ENCODE measurements around the gene FZD7. TPM values are rescaled to one million over a fixed set of nuclear protein-coding genes. Genes with fewer than 3 reads are reported as not detected.

FZD7 gene
- total RNA-seq, 1 experiment from 2014 or later = 14.6 TPM

DNA sequence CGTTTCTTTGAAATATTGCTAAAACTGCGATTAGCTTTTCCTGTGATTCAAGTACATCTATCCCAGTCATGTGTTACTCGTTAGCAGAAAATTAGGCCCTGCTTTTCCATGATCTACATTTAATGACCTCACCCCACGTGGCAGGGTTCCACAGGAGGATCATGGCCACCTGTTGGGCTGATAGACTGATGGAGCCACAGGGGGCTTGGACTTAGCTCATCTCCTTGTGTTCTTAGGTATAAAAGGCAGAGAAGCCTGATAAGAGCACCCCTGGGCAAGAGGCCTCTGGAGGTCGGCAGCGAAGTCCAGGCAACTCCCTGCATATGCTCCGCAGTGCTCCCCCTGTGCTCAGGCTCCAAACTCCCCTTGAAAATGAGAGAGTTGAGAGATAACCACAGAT is 12.9 kb downstream of the FZD7 start:
- H3K4me1 ChIP-seq (ENCODE audit: control insufficient read depth in 1 of 2, insufficient read depth in 2 of 2, low read length in 2 of 2) = peaks cover 0 to 10% of the 10 kb centered on the region in 2 experiments; a peak in 1 of 4 replicates
- H3K4me2 ChIP-seq (ENCODE audit: low read length) = no peak overlapping the region
- no TSS peak for BruUV-seq (replicated peaks)
- ChIA-PET CTCF (no interaction called here), RAD21 (ENCODE audit: low non-redundant PET in 1 of 2, low total read pairs in 2 of 2, uncharacterized antibody in 2 of 2, unreplicated experiment in 2 of 2) (no interaction called here), POLR2A (no interaction called here)
- H3K27ac ChIP-seq (ENCODE audit: low read depth, low read length) = no peak overlapping the region
- H3K9me2 ChIP-seq (ENCODE audit: insufficient read depth) = no peaks in the 10 kb centered on the region
- no peaks in the 10 kb centered on the region for H3K36me3 ChIP-seq (ENCODE audit: control insufficient read depth in 1 of 2, insufficient read depth in 2 of 2, low read length in 2 of 2)
- no peak for ATAC-seq
- no peaks in the 10 kb centered on the region for H3K9me3 ChIP-seq (ENCODE audit: control insufficient read depth in 1 of 2, insufficient read depth in 1 of 2, low read depth in 1 of 2, low read length in 2 of 2)
- TF ChIP-seq CEBPB (IDR thresholded peaks at IDR 0.05; ENCODE audit: low read depth) (no peak), SP1 (IDR thresholded peaks at IDR 0.05; ENCODE audit: low read depth) (no peak), ZNF274 (IDR thresholded peaks at IDR 0.05; ENCODE audit: low read depth, low read length) (no peak), CBX3 (IDR thresholded peaks at IDR 0.05; ENCODE audit: low read depth) (no peak), POLR2A (IDR thresholded peaks at IDR 0.05; ENCODE audit: borderline replicate concordance, extremely low read depth, insufficient read depth, insufficient read length) (no peak), EGR1 (IDR thresholded peaks at IDR 0.05; ENCODE audit: low read depth) (no peak), YY1 (IDR thresholded peaks at IDR 0.05; ENCODE audit: extremely low read depth, insufficient replicate concordance, low read depth, low read length) (no peak), EZH2 (IDR thresholded peaks at IDR 0.05) (no peak), ELF1 (IDR thresholded peaks at IDR 0.05; ENCODE audit: borderline replicate concordance, low read depth) (no peak), JUND (IDR thresholded peaks at IDR 0.05) (no peak), RAD21 (IDR thresholded peaks at IDR 0.05; ENCODE audit: low read depth) (no peak), ZFX (IDR thresholded peaks at IDR 0.05) (no peak), EZH2phosphoT487 (IDR thresholded peaks at IDR 0.05; ENCODE audit: borderline replicate concordance) (no peak), SRF (IDR thresholded peaks at IDR 0.05; ENCODE audit: low read depth) (no peak), TCF7L2 (IDR thresholded peaks at IDR 0.05; ENCODE audit: borderline replicate concordance, extremely low read depth, insufficient read depth, insufficient read length) (no peak)
- TF ChIP-seq, protein P1, sequence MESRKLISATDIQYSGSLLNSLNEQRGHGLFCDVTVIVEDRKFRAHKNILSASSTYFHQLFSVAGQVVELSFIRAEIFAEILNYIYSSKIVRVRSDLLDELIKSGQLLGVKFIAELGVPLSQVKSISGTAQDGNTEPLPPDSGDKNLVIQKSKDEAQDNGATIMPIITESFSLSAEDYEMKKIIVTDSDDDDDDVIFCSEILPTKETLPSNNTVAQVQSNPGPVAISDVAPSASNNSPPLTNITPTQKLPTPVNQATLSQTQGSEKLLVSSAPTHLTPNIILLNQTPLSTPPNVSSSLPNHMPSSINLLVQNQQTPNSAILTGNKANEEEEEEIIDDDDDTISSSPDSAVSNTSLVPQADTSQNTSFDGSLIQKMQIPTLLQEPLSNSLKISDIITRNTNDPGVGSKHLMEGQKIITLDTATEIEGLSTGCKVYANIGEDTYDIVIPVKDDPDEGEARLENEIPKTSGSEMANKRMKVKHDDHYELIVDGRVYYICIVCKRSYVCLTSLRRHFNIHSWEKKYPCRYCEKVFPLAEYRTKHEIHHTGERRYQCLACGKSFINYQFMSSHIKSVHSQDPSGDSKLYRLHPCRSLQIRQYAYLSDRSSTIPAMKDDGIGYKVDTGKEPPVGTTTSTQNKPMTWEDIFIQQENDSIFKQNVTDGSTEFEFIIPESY (IDR thresholded peaks at IDR 0.05; ENCODE audit: extremely low read depth, insufficient replicate concordance, low read length) = no peak
- TF ChIP-seq, protein P2, sequence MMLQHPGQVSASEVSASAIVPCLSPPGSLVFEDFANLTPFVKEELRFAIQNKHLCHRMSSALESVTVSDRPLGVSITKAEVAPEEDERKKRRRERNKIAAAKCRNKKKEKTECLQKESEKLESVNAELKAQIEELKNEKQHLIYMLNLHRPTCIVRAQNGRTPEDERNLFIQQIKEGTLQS (IDR thresholded peaks at IDR 0.05) = no peak
- TF ChIP-seq, protein P3, sequence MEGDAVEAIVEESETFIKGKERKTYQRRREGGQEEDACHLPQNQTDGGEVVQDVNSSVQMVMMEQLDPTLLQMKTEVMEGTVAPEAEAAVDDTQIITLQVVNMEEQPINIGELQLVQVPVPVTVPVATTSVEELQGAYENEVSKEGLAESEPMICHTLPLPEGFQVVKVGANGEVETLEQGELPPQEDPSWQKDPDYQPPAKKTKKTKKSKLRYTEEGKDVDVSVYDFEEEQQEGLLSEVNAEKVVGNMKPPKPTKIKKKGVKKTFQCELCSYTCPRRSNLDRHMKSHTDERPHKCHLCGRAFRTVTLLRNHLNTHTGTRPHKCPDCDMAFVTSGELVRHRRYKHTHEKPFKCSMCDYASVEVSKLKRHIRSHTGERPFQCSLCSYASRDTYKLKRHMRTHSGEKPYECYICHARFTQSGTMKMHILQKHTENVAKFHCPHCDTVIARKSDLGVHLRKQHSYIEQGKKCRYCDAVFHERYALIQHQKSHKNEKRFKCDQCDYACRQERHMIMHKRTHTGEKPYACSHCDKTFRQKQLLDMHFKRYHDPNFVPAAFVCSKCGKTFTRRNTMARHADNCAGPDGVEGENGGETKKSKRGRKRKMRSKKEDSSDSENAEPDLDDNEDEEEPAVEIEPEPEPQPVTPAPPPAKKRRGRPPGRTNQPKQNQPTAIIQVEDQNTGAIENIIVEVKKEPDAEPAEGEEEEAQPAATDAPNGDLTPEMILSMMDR (IDR thresholded peaks at IDR 0.05 in 2 of 3, conservative IDR thresholded peaks at IDR 0.05 in 1 of 3; ENCODE audit: borderline replicate concordance in 1 of 3, insufficient read depth in 1 of 3, low read depth in 2 of 3, low read length in 2 of 3) = no peak
- TF ChIP-seq, protein P4, sequence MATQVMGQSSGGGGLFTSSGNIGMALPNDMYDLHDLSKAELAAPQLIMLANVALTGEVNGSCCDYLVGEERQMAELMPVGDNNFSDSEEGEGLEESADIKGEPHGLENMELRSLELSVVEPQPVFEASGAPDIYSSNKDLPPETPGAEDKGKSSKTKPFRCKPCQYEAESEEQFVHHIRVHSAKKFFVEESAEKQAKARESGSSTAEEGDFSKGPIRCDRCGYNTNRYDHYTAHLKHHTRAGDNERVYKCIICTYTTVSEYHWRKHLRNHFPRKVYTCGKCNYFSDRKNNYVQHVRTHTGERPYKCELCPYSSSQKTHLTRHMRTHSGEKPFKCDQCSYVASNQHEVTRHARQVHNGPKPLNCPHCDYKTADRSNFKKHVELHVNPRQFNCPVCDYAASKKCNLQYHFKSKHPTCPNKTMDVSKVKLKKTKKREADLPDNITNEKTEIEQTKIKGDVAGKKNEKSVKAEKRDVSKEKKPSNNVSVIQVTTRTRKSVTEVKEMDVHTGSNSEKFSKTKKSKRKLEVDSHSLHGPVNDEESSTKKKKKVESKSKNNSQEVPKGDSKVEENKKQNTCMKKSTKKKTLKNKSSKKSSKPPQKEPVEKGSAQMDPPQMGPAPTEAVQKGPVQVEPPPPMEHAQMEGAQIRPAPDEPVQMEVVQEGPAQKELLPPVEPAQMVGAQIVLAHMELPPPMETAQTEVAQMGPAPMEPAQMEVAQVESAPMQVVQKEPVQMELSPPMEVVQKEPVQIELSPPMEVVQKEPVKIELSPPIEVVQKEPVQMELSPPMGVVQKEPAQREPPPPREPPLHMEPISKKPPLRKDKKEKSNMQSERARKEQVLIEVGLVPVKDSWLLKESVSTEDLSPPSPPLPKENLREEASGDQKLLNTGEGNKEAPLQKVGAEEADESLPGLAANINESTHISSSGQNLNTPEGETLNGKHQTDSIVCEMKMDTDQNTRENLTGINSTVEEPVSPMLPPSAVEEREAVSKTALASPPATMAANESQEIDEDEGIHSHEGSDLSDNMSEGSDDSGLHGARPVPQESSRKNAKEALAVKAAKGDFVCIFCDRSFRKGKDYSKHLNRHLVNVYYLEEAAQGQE (IDR thresholded peaks at IDR 0.05; ENCODE audit: low read depth) = no peak
- TF ChIP-seq, protein P5, sequence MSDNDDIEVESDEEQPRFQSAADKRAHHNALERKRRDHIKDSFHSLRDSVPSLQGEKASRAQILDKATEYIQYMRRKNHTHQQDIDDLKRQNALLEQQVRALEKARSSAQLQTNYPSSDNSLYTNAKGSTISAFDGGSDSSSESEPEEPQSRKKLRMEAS (IDR thresholded peaks at IDR 0.05) = no peak
- no peaks in the 10 kb centered on the region for H3K27me3 ChIP-seq (ENCODE audit: insufficient read depth, low read length)
- intact Hi-C loops (cut with micrococcal nuclease) = no loop called here
- H3K4me3 ChIP-seq (replicated peaks in 1 of 2; ENCODE audit: low read depth in 1 of 2, low read length in 2 of 2) = no peak overlapping the region
- no peak overlapping the region for H2AFZ ChIP-seq (ENCODE audit: low read depth, low read length, poor library complexity, severe bottlenecking)
- H4K20me1 ChIP-seq (ENCODE audit: insufficient read depth) = no peaks in the 10 kb centered on the region
- no peak overlapping the region for H3K9ac ChIP-seq (ENCODE audit: low read length)
- no peaks in the 10 kb centered on the region for H3K79me2 ChIP-seq (ENCODE audit: insufficient read depth, low read length)
- DNase-seq (ENCODE audit: low read depth, low spot score) = no peak

Measured in HCT116 (cell line).